ENCODE data around the gene PRAME.
"Not testable (repeated sequence)": the region's sequence is repeated elsewhere in the genome, so short reads cannot be mapped to it uniquely, and the experiment has no call there.

Gene PRAME

DNA sequence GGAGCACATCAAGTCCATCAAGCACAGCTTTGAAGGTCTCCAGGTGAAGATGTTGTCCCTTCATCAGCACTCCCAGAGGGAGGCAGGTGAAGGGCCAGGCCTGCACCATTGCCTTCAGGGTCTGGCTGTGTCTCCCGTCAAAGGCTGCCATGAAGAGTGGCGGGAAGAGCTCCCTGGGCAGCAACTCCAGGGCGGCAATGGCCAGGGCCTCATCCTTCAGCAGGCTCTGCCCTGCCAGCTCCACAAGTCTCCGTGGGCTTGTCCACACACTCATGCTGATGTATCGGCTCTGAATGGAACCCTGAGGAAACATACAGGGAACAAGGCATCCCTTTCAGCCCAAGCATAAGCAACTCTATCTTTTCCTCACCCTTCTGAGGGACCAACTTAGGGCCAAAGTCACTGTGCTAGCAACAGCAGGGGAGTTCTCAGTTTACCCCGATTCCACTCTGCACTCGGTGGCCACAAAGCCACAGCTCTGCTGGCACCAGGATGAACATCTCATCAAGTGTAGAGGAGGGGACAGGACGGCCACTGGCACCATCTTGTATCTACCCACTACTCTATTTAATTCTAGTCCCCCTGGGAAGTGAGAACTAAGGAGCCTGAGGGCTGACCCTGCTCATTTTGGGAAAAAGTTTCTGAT is 8.2 kb downstream of the PRAME start:
- no peak for DNase-seq

DNA sequence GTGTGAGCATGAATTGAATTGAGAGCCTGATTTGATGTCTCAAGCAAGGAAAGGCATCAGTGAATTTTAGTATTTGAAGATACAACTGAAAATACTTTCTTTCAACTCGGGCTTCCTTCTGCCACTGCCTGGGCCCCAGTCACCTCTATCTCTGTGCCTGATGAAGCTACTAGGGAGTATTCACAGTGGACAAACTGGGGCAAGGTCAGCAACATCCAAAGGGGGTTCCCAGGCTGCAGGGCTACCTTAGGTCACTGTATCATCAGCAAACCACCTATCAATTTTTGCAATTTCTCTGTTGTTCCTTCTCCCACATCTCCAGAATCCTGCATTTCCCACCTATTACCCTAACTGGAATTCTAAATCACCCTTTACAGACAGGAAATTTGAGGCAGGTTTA is 10.2 kb downstream of the PRAME start:
- no peak for DNase-seq

DNA sequence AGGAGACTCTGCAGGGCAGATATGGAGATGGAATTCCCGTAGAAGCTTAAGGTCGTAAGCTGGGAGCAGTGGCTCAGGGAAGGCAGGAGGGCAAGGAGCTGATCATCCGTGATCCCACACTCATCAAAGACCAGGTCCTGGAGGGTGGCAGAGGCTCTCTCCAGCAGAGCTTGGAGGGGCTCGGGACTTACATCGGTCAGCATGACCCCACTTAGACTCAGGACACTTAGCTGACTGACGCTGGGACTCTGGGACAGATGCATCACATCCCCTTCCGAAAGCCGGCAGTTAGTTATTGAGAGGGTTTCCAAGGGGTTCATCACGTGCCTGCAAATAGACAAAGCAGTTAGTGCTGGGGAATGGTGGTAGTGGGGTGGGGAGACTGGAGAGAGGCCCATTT is 10.7 kb downstream of the PRAME start:
- DNase-seq: no peak

DNA sequence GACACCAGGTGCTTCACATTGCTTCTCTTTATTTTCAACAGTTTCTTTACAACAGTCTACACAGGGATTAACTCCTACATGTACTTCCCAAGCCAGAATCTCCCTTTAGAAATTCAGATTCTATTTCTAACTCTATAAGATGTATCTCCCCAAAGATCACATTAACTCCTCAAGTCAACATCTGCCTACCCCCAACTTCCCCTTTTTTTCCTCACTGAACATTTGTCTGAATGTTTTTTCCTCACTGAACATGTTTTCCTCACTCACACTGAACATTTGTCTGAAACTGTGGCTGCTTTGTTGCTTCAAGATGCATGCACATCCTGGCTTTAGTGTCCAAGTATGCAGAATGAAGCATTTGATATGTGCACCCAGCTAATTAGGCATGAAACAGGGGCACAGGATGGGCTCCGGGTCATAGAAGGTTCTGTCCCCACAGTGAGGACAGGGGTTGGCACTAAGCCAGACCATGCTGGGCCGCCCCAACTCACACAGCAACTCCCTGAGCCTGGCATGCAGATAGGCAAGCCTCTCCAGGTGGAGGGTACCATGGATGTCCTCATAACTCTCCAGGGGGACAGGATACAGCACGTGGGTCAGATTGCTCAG is 11.3 kb downstream of the PRAME start:
- no peak for DNase-seq

DNA sequence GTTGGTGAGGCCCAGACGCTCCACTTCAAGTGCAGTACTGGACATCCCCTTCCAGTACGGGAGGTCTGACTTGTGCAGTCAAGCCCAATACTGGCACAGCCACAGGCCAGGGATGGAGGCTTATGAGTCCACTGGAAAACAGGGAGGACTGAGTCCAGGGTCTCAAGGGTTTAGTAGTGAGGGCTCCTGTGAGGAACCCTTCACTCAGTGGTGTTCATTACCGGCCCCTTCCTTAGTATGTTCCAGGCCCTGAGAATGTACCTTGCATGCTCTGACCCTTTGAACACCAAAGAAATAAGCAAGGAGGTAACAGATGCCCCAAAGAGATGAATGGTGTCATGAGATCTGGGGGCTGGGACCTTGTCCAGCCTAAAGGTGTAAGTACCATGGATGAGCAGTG is 11.8 kb downstream of the PRAME start:
- no peak for DNase-seq

DNA sequence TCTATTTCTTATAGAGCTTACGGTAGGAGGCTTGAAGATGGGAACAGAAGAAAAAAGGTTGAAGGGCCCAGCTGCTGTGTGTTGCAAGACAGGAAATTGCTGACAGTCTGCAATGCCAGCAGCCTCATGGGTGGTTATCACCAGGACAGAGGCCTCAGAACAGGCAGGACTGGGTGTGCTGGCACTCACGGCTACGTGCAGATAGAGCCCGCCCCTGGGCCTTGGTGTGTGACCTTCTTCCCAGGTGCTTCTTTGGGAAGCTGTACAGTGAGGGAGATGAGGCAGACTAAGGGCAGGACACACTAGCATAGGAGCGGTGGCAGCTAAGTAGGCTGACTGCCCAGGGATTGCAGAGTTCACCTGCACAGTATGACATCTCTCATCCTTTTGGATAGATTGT is 12.6 kb downstream of the PRAME start:
- DNase-seq: no peak

DNA sequence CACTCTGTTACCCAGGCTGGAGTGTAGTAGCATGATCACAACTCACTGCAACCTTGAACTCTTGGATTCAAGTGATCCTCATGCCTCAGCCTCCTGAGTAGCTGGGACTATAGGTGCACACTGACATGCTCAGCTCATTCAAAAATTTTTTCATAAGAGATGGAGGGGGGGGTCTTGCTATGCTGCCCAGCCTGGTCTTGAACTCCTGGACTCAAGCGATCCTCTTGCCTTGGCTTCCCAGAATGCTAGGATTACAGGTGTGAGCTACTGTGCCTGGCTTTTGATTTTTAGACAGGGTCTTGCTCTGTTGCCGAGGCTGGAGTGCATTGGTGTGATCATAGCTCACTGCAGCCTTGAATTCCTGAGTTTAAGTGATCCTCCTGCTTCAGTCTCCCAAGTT is 14.0 kb downstream of the PRAME start:
- DNase-seq: no peak

DNA sequence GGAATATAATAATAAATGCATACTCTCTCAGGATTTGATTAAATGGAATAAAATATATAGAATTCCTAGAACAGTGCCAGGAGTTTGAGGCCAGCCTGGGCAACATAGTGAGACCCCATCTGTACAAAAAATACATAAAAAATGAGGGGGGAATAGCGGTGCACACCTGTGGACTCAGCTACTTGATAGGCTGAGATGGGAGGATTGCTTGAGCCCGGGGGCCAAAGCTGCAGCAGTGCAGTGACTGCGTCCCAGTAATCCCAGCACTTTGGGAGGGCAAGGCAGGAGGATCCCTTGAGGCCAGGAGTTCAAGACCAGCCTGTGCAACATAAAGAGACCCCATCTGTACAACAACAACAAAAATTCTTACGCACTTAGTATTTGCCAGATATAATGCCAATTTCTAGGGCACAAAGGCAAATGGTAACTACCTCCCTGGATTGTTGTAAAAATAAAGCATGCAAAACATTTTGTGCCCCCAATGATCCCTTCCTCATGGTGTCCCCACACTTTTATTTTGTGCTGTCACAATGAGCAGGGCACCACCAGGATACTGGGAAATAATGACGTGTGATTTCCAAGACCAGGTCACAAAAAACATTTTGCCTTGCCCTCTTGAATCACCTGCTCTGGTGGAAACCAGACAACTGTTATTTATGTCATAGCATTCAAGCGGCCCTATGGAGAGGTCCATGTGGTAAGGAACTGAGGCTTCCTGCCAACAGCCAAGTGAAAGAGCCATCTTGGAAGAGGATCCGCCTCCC is 20.7 kb downstream of the PRAME start:
- DNase-seq: no peak

DNA sequence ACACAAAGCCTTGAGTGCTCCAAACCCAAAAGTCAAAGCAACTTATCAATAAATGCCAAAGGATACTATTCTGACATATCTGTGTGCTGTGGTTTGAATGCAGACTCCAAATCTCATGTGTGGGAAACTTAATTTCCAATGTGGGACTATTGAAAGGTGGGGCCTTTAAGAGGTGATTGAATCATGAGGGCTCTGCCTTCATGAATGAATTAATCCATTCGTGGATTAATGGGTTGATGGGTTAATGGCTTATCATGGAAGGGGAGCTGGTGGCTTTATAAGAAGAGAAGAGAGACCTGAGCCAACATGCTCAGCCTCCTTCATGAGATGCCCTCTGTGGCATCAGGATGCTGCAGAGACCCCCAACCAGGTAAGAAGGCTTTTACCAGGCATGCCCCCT is 22.1 kb downstream of the PRAME start:
- DNase-seq: no peak

DNA sequence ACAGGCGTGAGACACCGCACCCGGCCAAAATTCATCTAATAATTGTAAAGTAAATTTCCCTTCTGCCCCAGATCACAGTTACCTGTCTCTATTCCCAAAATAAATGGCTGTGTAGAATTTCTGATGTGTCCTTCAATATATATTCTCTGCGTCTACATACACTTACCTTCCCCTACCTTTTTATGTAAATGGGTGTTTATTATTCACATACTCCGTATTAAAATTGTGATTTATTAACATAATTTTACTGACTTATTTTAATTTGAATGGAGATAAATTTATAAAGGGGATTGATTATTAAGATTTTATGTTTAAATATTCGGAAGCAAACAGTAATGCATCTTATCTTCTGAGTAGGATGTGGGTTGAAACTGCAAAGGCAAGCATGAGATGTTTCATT is 22.6 kb downstream of the PRAME start:
- DNase-seq: no peak

DNA sequence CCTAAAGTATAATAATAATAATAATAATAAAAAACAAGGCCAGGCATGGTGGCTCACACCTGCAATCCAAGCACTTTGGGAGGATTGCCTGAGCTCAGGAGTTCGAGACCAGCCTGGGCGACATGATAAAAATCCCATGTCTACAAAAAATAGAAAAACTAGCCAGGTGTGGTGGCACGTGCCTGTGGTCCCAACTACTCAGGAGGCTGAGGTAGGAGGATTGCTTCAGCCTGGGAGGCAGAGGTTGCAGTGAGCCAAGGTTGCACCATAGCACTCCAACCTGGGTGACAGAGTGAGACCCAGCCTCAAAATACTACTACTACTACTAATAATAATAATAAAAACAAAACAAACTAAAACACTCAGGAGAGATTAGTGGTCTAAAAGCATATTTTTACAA is 23.4 kb downstream of the PRAME start:
- no peak for DNase-seq

DNA sequence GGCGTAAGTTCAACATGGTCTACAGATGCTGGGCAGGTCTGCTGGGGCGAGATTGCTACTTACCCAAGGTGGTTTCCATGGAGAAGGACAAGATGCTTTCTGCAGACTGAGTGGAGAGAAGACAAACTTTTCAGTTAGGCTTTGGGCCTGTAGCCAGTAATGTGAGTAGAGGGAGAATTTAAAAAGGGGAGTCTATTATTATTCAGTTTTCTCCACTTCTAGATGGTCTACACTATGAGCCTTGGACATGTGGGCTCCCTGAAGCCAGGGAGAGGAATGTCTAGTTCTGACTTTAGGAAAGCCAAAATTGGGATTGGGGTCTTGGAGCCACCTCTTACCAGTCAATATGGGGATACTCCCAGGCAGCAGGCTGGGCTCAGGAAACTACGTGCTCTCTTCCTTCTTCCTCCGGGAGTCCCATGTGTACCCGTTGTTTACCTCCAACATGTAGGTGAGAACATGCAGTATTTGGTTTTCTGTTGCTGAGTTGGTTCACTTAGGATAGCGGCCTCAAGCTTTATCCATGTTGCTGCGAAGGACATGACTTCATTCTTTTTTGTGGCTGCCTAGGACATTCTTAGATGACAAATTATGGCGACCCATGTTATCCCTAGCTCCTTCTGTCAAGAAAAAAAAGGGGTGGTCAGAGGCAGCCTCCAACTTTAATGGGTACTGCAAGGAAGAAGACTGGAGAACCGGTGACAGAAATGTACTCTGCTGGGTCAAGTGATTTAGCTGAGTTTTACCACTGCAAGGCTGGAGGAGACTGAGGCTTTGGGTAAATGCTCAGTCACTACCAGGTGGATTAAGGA is 24.3 kb downstream of the PRAME start:
- DNase-seq: no peak

DNA sequence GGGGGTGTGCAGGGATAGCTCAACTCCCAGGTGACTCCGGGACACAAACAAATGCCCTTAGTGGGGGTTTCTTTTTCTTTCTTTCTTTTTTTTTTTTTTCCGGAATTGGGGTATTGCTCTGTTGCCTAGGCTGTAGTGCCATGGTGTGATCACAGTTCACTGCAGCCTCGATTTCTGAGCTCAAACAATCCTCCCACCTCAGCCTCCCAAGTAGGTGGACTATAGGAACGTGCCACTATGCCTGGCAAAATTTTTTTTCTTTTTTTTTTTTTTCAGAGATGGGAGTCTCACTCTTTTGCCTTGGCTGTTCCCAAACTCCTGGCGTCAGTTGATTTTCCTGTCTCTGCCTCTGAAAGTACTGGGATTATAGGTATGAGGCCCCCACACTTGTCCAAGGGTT is 25.2 kb downstream of the PRAME start:
- DNase-seq: no peak

DNA sequence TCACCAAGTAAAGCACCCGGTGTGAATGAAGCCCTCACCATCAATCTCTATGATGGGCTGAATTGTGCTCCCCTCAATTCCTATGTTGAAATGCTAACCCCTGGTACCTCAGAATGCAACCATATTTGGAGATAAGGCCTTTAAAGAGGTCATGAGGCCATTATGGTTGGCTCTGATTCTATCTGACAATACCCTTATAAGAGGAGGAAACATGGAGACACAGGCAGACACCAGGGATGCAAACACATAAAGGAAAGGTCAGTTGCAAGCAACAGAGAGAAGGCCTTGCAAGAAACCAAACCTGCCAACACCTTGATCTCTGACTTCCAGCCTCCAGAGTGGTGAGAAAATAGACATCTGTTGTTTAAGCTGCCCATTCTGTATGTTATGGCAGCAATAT is 25.6 kb downstream of the PRAME start:
- no peak for DNase-seq

DNA sequence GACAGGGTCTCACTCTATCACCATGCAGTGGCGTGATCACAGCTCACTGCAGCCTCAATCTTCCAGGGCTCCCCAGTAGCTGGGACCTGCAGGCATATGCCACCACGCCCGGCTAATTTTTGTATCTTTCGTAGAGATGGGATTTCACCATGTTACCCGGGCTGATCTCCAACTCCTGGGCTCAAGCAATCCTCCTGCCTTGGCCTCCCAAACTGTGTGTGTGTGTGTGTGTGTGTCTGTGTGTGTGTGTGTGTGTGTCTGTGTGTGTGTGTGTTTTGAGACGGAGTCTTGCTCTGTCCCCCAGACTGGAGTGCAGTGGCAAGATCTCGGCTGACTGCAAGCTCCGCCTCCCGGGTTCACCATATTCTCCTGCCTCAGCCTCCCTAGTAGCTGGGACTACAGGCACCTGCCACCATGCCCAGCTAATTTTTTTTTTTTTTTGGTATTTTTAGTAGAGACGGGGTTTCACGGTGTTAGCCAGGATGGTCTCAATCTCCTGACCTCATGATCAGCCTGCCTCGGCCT is 26.5 kb downstream of the PRAME start:
- not testable (repeated sequence) for DNase-seq

DNA sequence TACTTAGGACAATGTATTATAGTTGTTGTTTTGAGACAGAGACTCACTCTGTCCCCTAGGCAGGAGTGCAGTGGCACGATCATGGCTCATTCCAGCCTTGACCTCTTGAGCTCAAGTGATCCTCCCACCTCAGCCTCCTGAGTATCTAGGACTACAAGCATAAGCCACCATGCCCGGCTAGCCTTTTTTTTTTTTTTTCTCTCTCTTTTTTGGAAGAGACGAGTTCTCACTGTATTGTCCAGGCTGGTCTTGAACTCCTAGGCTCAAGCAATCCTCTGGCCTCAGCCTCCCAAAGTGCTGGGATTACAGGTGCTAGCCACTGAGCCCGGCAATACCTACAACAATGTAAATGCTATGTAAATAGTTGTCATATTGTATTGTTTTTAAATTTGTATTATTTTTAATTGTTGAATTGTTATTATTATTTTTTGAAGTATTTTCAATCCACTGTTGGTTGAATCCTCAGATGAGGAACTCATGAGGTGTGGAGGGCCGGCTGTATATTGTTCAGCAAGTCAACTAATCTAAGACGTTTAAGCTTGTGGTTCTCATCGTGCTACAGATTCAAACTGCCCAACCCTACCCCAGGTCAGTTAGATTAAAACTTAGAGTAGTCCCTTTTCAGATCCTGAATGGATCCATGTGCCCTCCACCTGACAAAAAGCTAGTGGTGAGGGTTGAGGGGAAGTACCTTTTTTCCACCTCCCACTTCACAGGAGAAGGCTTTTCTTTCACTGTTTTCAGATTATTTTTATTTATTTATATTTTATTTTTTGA is 27.1 kb downstream of the PRAME start:
- no peak for DNase-seq

DNA sequence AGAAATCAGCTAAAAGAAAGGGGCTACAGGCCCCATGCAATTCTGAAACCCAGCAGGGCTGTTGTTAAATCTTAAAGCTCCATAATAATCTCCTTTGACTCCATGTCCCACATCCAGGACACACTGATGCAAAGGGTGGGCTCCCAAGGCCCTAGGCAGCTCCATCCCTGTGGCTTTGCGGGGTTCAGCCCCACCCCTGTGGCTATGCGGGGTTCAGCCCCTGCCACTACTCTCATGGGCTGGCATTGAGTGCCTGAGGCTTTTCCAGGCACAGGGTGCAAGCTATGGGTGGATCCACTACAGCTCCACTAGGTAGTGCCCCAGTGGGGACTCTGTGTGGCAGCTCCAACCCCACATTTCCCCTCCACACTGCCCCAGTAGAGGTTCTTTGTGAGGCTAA is 30.3 kb downstream of the PRAME start:
- no peak for DNase-seq

DNA sequence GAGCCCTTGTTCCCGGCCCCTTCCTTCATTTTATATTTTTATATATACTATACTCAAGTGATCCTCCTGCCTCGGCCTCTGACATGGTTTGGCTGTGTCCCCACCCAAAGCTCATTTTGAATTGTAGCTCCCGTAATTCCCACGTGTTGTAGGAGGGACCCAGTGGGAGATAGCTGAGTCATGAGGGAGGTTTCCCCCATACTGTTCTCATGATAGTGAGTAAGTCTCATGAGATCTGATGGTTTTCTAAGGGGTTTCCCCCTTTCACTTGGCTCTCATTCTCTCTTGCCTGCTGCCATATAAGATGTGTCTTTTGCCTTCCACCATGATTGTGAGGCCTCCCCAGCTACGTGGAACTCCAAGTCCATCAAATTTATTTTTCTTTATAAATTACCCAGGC is 31.8 kb downstream of the PRAME start:
- DNase-seq: no peak

DNA sequence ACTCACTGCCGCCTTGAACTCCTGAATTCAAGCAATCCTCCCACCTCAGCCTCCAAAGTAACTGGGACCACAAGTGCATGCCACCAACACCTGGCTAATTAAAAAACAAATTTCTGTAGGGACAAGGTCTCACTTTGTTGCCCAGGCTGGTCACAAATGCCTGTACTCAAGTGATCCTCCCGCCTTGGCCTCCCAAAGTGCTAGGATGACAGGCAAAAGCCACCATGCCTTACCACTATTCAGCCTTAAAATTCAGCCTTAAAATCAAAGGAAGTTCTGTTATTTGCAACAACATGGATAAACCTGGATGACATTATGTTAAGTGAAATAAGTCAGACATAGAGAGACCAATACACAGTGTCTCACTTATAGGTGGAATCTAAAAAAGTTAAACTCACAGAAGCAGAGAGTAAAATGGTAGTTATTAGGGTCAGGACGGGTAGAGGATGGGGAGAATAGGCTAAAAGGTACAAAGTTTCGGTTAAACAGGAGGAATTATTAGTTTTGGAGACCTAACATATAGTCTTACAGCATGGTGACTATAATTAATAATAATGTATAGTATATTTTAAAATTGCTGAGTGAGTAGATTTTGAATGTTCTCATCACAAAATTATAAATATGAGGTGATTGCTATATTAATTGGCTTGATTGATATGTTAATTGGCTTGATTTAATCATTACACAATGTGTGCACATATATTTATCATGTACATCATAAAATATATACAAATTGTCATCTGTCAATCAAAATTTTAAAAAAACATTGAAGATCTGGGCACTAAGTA is 32.7 kb downstream of the PRAME start:
- DNase-seq: no peak

DNA sequence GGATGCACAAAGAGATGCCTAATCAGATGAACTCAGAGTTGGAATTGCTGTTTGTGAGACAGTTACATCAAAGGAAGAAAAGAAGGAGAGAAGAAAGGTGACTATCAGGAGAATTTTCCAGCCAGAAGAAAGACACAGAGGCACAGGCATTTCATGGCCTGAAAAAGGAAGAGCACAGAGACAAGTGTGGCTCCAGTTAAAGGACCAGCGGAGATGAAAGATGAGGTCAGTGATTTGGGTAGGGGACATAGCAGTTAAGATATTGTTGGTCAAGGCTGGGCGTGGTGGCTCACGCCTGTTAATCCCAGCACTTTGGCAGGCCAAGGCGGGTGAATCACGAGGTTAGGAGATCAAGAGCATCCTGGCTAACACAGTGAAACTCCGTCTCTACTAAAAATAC is 35.6 kb downstream of the PRAME start:
- no peak for DNase-seq

DNA sequence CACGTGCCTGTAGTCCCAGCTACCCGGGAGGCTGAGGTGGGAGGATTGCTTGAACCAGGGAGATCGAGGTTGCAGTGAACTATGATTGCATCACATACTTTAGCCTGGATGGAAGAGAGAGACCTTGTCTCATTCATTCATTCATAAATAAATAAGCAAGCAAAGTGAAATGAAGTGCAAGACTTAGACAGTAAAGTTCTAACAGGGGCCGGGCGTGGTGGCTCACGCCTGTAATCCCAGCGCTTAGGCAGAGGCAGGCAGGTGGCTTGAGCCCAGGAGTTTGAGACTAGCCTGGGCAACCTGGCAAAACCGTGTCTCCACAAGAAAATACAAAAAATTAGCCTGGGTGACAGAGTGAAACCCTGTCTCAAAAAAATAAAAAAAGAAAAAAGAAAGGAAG is 37.4 kb downstream of the PRAME start:
- DNase-seq: no peak

Data from NCI-H2107 (cell line).